ENCODE data around the gene EFCAB14. TPM values are rescaled to one million over a fixed set of nuclear protein-coding genes. Genes with fewer than 3 reads are reported as not detected.

The EFCAB14 gene
- total and polyA plus RNA-seq, 9 of the 15 experiments (the other 6 are each of a cell fraction or from before 2014, with no cell fraction given) = 7.3 to 49.0 (median 37.3) TPM

- H3K4me2 ChIP-seq (ENCODE audit: insufficient read depth, low read length) = no peak overlapping the region
- intact Hi-C loops (cut with micrococcal nuclease) = no loop called here
- no TSS peak for BruUV-seq (replicated peaks)
- TF ChIP-seq C11orf30 (IDR thresholded peaks at IDR 0.05; ENCODE audit: low read depth) (peak; percentile 58; the same call in 1 of the 2 replicates), ZNF316 (IDR thresholded peaks at IDR 0.05) (peak; percentile 83), AFF1 (IDR thresholded peaks at IDR 0.05; ENCODE audit: low read depth in 1 of 2, partially characterized antibody in 2 of 2) (no peak), MAFF (IDR thresholded peaks at IDR 0.05; ENCODE audit: low read length) (0 out of 2 replicates have a peak, but pooled peaks have one; percentile 5), MAFG (tag; conservative IDR thresholded peaks at IDR 0.05) (peak; percentile 57)
- H3K9me1 ChIP-seq (ENCODE audit: control insufficient read depth, insufficient read depth, low read length) = no peaks in the 10 kb centered on the region
- DNase-seq (ENCODE audit: extremely low read depth in 1 of 4, low spot score in 3 of 4) (no peak), ATAC-seq (no peak), FAIRE-seq (no peak)
- H3K4me3 ChIP-seq = no peak overlapping the region
- ChIA-PET POLR2A (interaction anchor here (0.5 kb wide), 1 partner anchor 66 kb away, joined by 3 read pairs; no protein-coding TSS in a partner anchor), CTCF (ENCODE audit: low intra/inter-chr PET ratio) (no interaction called here)
- no peaks in the 10 kb centered on the region for H3K79me2 ChIP-seq (ENCODE audit: control insufficient read depth, insufficient read depth, low read length)
- H3K27ac ChIP-seq (ENCODE audit: extremely low read depth, low read depth, low read length) = no peak overlapping the region
- H4K20me1 ChIP-seq (replicated peaks; ENCODE audit: control insufficient read depth, insufficient read depth, low read length) = no peaks in the 10 kb centered on the region
- H3K9ac ChIP-seq (ENCODE audit: insufficient read depth in 1 of 2, low read depth in 2 of 2, low read length in 2 of 2) = no peak overlapping the region
- H3K27me3 ChIP-seq (ENCODE audit: control insufficient read depth in 2 of 2, insufficient read depth in 2 of 2, low read length in 2 of 2) = no peaks in the 10 kb centered on the region; a peak in 1 of 5 replicates
- no peak overlapping the region for H2AFZ ChIP-seq (ENCODE audit: low read depth, low read length)
- no peaks in the 10 kb centered on the region for H3K9me3 ChIP-seq (replicated peaks; ENCODE audit: control insufficient read depth, insufficient read depth, low read depth, low read length)
- H3K4me1 ChIP-seq (replicated peaks in 1 of 2; ENCODE audit: control insufficient read depth in 2 of 2, insufficient read depth in 2 of 2, low read length in 2 of 2) = no peaks in the 10 kb centered on the region
- in situ Hi-C loops (cut with MboI) = no loop called here
- no peaks in the 10 kb centered on the region for H3K36me3 ChIP-seq (ENCODE audit: control insufficient read depth, insufficient read depth, low read length)
These were observed 42.8 kb upstream of the EFCAB14 start for GRCh38 chr1:46761740-46762139.

All from K562 (cell line).